HG03095 (cell line): ENCODE measurements around the gene CDHR3.

Source experiments
- ATAC-seq: cut with Tn5 transposase; IDR thresholded peaks from one replicate; pipeline ENCODE4 v1.9.1; 2021; ENCODE audit warnings: moderate library complexity; ENCODE audit not compliant: unreplicated experiment

CDHR3 gene

GRCh38 chr7:106048706-106049020 lies 85.6 kb downstream of the CDHR3 start:
- no peak for ATAC-seq

- no peak for ATAC-seq
Measured at GRCh38 chr7:106049139-106049752, 86.2 kb downstream of the CDHR3 start.

GRCh38 chr7:106050002-106050745 lies 87.1 kb downstream of the CDHR3 start:
- ATAC-seq, result no peak

DNA sequence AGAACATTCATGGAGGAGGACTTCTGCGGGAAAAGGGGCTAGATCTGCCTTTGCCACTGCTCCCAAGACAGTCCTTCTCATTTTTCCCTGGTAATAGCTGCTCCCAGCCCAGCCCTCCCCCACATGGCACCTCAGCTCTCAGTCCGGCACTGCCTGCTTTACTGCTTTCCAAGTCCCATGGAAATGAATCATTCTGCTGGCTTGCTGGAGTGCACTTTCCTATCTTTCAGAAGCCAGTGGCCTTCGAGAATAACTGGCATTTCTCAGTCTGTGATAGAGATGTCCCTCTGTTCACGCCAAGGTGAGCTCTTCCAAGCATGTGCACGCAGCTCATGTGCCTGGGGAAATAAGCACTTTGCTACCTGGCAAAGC lies 87.7 kb downstream of the CDHR3 start:
- ATAC-seq, result no peak

- ATAC-seq, result no peak
Measured at GRCh38 chr7:106052681-106053080, 89.6 kb downstream of the CDHR3 start.

DNA sequence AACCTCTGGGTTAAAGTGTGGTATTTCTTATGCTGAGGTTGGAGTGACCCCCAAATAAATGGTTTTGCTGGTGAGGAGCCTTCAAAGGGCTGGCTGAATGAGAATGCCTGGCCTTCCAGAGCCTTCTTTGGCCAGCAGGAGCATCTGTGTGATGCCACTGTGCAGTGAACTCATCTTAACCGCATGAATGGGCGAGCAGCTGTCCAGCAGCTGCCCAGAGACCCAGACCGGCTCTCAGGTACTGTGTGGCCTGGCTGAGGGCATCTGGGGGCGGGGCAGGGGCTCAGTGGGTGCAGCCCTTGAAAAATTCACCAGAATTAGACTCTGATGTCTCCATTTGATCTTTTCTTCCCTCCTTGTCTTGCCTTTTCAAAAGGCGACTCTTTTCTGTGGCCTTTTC lies 90.0 kb downstream of the CDHR3 start:
- no peak for ATAC-seq

DNA sequence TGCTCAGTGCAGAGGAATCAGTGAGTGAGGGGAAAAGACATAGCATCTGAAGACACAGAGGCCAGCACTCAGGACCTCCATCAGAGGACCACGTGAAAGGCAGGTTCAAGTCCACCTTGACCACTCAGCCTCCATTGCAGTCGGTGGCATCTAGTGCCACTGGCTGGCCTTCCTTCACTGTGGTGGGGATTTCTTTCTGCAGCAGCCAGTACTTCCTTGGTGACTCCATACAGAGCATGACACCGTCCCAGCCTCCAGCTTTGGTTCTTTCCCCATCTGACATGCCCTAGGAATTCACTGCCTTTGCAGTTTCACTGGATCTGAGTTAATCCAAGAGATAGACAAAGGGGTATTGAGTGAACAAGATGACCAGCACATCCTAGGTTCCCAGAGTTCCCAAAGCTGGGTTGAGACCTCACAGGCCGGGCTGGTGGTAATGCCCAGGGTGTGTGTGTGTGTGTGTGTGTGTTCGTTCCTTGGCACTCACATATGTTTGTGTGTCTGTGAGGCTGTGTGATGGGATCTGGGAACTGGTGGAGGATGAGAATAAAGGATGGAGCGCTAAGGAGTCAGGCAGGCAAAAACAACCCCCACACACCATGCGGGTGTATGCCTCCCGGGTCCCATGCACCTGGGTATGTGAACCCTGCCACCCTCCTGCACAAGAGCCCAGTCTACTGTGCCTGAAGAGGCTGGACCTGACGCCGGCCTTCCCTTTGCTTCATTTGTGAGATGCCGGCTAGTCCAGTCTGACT lies 91.3 kb downstream of the CDHR3 start:
- ATAC-seq, result no peak

- no peak for ATAC-seq
Measured at GRCh38 chr7:106054971-106055532, 92.0 kb downstream of the CDHR3 start.

DNA sequence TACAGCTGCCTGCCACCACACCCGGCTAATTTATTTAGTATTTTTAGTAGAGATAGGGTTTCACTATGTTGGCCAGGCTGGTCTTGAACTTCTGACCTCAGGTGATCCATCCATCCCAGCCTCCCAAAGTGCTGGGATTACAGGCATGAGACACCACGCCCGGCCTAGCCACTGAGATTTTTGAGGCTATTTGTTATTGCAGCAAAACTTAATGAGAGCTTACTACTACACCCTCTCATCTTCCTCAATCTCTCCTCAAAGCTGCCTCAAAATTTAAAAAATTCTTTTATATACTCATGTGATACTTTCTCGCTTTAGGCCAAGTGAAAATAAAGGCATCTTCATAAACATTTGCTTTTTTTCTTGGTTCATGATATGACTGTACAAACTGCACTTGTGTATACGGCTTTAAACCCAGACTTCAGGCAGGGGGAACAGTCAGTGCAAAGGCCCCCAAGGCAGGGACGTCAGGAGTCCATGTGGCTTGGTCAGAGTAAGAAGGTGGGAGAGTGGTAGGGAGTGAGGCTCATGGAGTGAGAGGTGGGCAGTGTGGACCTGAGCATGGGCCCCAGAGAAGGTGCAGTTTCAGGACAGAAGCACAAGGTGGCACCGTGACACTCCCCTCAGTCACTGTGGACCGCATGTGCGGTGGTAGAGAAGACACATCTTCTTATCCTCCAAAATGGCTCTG lies 93.6 kb downstream of the CDHR3 start:
- peak; percentile 35 for ATAC-seq

DNA sequence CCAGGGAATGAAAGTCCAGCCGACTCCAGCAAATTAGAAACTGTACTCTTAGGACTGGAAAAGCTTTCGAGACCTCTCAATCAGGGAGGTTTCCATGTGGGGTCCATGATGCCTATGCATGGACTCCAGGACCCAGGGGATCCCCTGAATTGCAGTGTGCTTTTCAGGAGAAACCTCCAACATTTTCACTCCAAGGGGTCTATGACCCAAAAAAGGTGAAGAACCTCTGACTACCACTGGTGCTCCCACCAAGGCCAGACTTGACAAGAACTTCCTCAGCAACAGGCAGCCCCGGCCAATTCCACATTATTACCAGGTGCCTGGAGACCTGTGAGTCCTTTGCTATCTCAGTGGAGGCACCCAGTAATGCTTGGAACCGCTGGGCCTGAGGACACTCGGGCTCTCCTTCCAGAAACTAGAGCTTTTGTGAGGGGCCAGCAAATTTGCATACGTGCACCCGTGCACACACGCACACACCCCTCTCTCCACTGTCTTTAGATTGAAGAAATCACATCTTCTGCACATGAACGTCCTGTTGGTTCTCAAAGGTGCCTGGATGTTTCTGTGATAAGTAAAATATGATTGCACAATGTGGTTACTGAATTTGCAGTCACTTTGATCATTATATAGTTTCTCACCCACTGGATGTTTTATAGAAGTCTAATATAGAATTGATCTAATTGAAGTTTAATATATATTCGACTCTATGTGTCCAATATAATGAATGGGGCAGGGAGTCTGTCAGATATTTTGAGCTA lies 94.3 kb downstream of the CDHR3 start:
- no peak for ATAC-seq

DNA sequence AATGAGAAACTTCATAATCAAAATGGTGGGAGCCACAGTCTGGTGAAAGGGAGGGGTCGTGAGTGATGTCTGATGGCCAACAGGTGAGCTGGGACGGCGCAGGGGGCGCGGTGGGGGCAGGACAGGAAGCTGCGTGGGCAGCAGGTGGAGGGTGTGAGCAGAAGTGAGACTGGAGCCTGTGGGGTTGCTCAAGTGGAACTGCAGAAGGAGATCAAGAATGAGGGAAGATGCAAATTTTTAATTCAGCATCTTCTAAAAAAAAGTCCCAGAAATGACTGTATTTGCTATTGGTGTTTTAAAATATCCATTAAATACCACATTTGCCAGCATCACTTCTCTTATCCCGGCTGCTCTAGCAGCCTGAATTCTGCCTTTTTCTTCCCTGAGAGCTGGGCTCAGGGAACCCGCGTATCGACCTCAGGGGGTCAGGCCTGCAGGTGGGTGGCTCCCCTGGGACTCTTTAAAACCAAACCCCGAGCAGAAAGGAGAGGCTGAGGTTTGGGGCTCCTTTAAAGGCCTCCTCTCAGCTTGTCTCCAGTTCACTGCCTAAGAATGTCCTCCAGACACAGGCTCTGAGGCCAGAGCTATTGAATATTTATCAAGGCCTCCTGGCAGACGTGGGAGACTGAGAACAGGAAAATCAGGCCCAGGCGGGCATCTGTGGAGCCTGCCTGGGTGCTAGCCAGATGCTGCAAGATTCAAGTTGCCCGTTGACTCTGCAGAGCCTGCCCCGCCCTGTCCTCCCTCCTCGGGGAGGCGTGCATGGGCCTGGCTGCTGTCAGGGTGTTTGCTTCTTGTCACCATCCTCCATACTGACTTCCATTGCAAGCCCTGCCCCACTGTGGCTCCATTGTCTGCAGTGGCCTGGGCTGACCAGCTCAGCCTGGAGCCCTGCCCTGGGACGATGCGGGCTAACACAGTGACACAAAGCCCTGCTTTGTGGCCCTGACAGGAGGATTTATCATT lies 95.2 kb downstream of the CDHR3 start:
- ATAC-seq, result peak; percentile 64

GRCh38 chr7:106058928-106059324 lies 95.9 kb downstream of the CDHR3 start:
- no peak for ATAC-seq

DNA sequence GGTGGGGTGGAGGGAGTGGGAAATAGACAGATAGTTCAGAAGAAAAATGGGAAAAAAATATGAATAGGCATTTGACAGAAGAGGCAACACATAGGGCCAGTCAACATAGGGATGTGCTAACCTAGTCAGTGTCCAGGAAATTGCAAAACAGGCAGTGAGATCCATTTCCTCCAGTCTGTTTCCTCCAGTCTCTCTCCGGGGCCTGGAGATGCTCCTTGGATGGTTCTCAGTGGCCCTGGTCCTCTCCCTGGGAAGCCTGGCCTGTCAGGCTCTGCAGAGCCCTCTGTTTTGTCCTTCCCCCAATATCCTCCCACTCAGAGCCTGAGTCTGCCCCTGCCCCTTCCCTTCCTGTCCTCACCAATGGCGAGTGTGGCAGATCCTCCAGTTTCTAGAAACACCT lies 96.5 kb downstream of the CDHR3 start:
- ATAC-seq, result no peak

GRCh38 chr7:106060394-106060920 lies 97.4 kb downstream of the CDHR3 start:
- no peak for ATAC-seq

DNA sequence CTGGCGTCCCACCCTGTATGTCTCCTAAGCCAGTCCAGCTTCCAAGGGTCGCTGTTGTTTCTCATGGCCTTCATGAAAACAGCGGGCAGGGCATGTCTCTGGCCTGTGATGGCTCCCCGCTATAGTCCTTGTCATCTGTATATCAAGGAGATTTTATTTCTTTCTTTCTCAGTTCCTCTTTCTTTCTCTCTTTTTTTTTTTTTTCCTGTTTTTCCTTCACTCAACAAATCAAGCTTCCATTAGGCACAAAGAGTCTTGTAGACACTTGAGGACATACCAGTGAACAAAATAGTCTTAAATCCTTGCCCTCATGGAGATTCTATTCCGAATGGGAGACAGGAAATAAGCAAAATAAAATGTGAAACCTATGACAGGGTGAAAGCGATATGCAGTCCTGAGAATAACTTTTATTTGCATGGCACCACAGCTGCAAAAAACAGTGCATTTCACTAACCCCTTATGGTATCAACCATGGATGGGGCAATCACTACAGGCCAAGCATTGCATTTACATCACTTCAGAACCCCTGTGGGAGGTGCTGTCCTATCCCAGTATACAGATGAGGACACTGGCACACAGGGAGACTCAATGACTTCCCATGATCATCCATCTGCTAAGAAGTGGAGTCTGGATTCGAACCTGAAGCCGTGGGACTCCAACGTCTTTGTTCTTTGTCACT lies 98.4 kb downstream of the CDHR3 start:
- peak; percentile 32 for ATAC-seq

DNA sequence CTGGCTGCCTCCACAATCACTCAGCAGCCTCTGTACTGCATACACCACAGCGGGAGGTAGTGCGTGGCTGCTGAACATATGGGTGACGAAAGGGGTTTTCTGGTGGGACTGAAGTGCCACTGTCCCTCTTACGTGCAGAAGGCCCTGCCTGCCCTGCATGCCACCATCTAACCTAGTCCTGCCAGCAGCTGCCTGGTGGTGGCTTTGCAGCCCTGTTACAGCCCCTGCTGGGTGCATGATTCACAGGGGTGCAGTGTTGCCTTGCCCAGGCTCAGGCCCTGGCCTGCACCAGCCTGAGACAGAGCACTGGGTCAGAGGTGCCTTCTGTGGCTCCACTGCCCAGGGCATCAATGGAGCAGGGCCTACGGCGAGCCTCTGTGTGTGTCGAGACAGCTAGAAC lies 98.9 kb downstream of the CDHR3 start:
- ATAC-seq, result no peak

GRCh38 chr7:106062521-106062931 lies 99.5 kb downstream of the CDHR3 start:
- ATAC-seq, result no peak

DNA sequence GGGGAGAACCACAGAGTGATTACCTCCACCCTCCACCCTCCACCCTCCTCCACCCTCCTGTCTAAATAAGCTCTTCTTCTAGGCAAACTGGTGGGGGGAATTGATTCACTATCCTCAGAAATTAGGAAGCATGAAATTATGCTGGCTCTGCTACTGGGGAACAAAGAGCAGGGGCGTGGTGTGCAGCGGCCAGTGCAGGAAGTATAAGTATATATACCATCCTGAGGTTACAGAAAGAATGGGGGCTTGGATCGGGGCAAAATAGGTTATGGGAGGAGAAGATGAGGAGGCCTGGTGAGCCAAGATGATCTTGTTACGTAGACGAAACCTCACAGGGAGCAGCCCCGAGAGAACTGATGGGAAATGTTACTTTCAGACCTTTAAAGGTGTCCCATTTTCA lies 100.0 kb downstream of the CDHR3 start:
- ATAC-seq, result no peak

GRCh38 chr7:106063692-106064091 lies 100.6 kb downstream of the CDHR3 start:
- ATAC-seq, result no peak
